Liver (tissue), 9 donors: Measurements from ENCODE around the gene MYO7B. TPM values are rescaled to one million over a fixed set of nuclear protein-coding genes. Genes with fewer than 3 reads are reported as not detected.

Source experiments
- DNase-seq: peaks from one replicate; pipeline ENCODE4 v3.0.0-alpha.2; 2017; ENCODE audit warnings: low spot score
- H3K27ac ChIP-seq, 2 donors: one replicate each; pipeline ENCODE4 v1.7.0; 2013; ENCODE audit warnings: inconsistent platforms in 2 of 2, low read length in 2 of 2, control low read depth in 1 of 2, low read depth in 1 of 2, mild to moderate bottlenecking in 1 of 2
- H3K27me3 ChIP-seq, 4 donors: one replicate each; pipeline versions ENCODE4 v1.6.1 to v1.7.0; 2013; ENCODE audit warnings: low read length in 3 of 4, inconsistent platforms in 1 of 4, mild to moderate bottlenecking in 1 of 4, moderate library complexity in 1 of 4; ENCODE audit not compliant: control insufficient read depth in 4 of 4, insufficient read depth in 4 of 4
- H3K36me3 ChIP-seq, 4 donors: one replicate each; pipeline versions ENCODE4 v1.6.1 to v1.7.0; 2013; ENCODE audit warnings: low read length in 3 of 4, mild to moderate bottlenecking in 3 of 4, low read depth in 1 of 4, moderate library complexity in 1 of 4; ENCODE audit not compliant: control insufficient read depth in 4 of 4, insufficient read depth in 3 of 4
- H3K4me1 ChIP-seq, 4 donors: one replicate each; pipeline versions ENCODE4 v1.6.1 to v1.7.0; 2013; ENCODE audit warnings: low read length in 3 of 4, mild to moderate bottlenecking in 3 of 4, moderate library complexity in 1 of 4; ENCODE audit not compliant: control insufficient read depth in 4 of 4, insufficient read depth in 4 of 4
- H3K4me3 ChIP-seq, 3 donors: one replicate each; pipeline versions ENCODE4 v1.6.1 to v1.7.0; 2013; ENCODE audit warnings: low read length in 3 of 3, control low read depth in 1 of 3, low read depth in 1 of 3, mild to moderate bottlenecking in 1 of 3
- H3K9ac ChIP-seq, 2 donors: one replicate each; pipeline ENCODE4 v1.7.0; 2013; ENCODE audit warnings: low read length in 2 of 2, mild to moderate bottlenecking in 2 of 2, moderate library complexity in 2 of 2, control low read depth in 1 of 2, low read depth in 1 of 2
- H3K9me3 ChIP-seq, 4 donors: one replicate each; pipeline versions ENCODE4 v1.6.1 to v1.7.0; 2013; ENCODE audit warnings: low read length in 3 of 4; ENCODE audit not compliant: control insufficient read depth in 4 of 4
- CTCF ChIP-seq: fragments of 150-350 bp; IDR thresholded peaks from 2 replicates; pipeline ENCODE4 v1.5.1; 2017; ENCODE audit warnings: improper control_type of control experiment, low read depth, low read length; ENCODE audit not compliant: missing input control
- EGR1 ChIP-seq, 2 donors: IDR thresholded peaks; 2 replicates each; pipeline ENCODE4 v1.6.1; 2016 to 2018; ENCODE audit warnings: antibody characterized with exemption in 2 of 2, low read depth in 2 of 2
- FOXA1 ChIP-seq: IDR thresholded peaks from 2 replicates; pipeline ENCODE4 v1.6.1; 2016; ENCODE audit warnings: antibody characterized with exemption
- FOXA2 ChIP-seq: IDR thresholded peaks from 2 replicates; pipeline ENCODE4 v1.6.1; 2016; ENCODE audit warnings: antibody characterized with exemption
- GABPA ChIP-seq, 2 donors: IDR thresholded peaks in 1 of 2; conservative IDR thresholded peaks in 1 of 2; 2 replicates each; pipeline ENCODE4 v1.6.1; 2016; ENCODE audit warnings: antibody characterized with exemption in 2 of 2, mild to moderate bottlenecking in 1 of 2, moderate library complexity in 1 of 2
- HNF4A ChIP-seq, 2 donors: conservative IDR thresholded peaks; 2 replicates each; pipeline ENCODE4 v1.6.1; 2016; ENCODE audit warnings: antibody characterized with exemption in 2 of 2, mild to moderate bottlenecking in 2 of 2
- HNF4G ChIP-seq: IDR thresholded peaks from 2 replicates; pipeline ENCODE4 v1.6.1; 2016; ENCODE audit warnings: antibody characterized with exemption
- RAD21 ChIP-seq, 2 donors: IDR thresholded peaks; 2 replicates each; pipeline ENCODE4 v1.6.1; 2016; ENCODE audit warnings: antibody characterized with exemption in 2 of 2, mild to moderate bottlenecking in 2 of 2
- RXRA ChIP-seq, 2 donors: IDR thresholded peaks; 2 replicates each; pipeline ENCODE4 v1.6.1; 2017 to 2018; ENCODE audit warnings: antibody characterized with exemption in 2 of 2, mild to moderate bottlenecking in 1 of 2
- SP1 ChIP-seq: IDR thresholded peaks from 2 replicates; pipeline ENCODE4 v1.6.1; 2018; ENCODE audit warnings: antibody characterized with exemption, mild to moderate bottlenecking
- TAF1 ChIP-seq: conservative IDR thresholded peaks from 2 replicates; pipeline ENCODE4 v1.6.1; 2016; ENCODE audit warnings: antibody characterized with exemption, mild to moderate bottlenecking
- WGBS: extraction: QIAGEN DNeasy Blood & Tissue Kit; methylation state at CpG from one replicate; pipeline ENCODE4 v1.1.7; 2013; 5-methylcytosine and 5-hydroxymethylcytosine counted together
- polyA plus RNA-seq, 2 donors: library from polyadenylated mRNA; stranded (reverse) in 1 of 2; unstranded in 1 of 2; fragments of 200-250 nt in 1 of 2; fragments of >200 nt in 1 of 2; fragmentation: Nextera tagmentation in 1 of 2; extraction: Ambion mirVana in 1 of 2; gene quantifications; one replicate each; pipeline versions ENCODE4 v1.2.1 to v1.2.3, GENCODE V29; 2013 to 2015
- total RNA-seq, 2 donors: library from RNA; depleted of rRNA; stranded (reverse); fragments of >200 nt; gene quantifications; one replicate each; pipeline ENCODE4 v1.2.3, GENCODE V29; 2014
- TF ChIP-seq, protein P1 (sequence below): IDR thresholded peaks from 2 replicates; pipeline ENCODE4 v1.6.1; 2016; ENCODE audit warnings: antibody characterized with exemption
- TF ChIP-seq, protein P2 (sequence below): IDR thresholded peaks from 2 replicates; pipeline ENCODE4 v1.6.1; 2016; ENCODE audit warnings: antibody characterized with exemption
- TF ChIP-seq, protein P3 (sequence below): IDR thresholded peaks from 2 replicates; pipeline ENCODE4 v1.6.1; 2016; ENCODE audit warnings: antibody characterized with exemption, mild to moderate bottlenecking
- TF ChIP-seq, protein P4 (sequence below): IDR thresholded peaks from 2 replicates; pipeline ENCODE4 v1.6.1; 2016; ENCODE audit warnings: antibody characterized with exemption
- donor health status: healthy.
- donor health status: healthy.
- donor health status: healthy.
- donor health status: healthy.
- donor health status: healthy.

Gene MYO7B
- total and polyA plus RNA-seq, 4 donors: 0.15 to 1.1 (median 0.64) TPM

GRCh38 chr2:127517465-127517864, 18.0 kb upstream of the MYO7B start:
- H3K27ac ChIP-seq: no peak overlapping the region
- TF ChIP-seq EGR1 (IDR thresholded peaks at IDR 0.05; ENCODE audit: low read depth in 2 of 2): no peak
- no peak for TF ChIP-seq HNF4G
- TF ChIP-seq, protein P1, sequence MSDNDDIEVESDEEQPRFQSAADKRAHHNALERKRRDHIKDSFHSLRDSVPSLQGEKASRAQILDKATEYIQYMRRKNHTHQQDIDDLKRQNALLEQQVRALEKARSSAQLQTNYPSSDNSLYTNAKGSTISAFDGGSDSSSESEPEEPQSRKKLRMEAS: no peak
- TF ChIP-seq SP1: no peak
- TF ChIP-seq, protein P2, sequence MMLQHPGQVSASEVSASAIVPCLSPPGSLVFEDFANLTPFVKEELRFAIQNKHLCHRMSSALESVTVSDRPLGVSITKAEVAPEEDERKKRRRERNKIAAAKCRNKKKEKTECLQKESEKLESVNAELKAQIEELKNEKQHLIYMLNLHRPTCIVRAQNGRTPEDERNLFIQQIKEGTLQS: no peak
- no peak for TF ChIP-seq RAD21 (IDR thresholded peaks at IDR 0.05)
- TF ChIP-seq GABPA (IDR thresholded peaks at IDR 0.05 in 1 of 2, conservative IDR thresholded peaks at IDR 0.05 in 1 of 2): no peak
- peaks cover 2 to 7% (median 4%) of the 10 kb centered on the region in 4 donors for H3K4me1 ChIP-seq
- peaks cover 8 to 26% (median 21%) of the 10 kb centered on the region in 4 donors for H3K36me3 ChIP-seq
- no peaks in the 10 kb centered on the region for H3K27me3 ChIP-seq
- no peak for DNase-seq
- 92% methylated on average over 2 of the region's 2 CpGs for WGBS
- H3K9me3 ChIP-seq: no peaks in the 10 kb centered on the region
- H3K4me3 ChIP-seq: no peak overlapping the region
- H3K9ac ChIP-seq: no peak overlapping the region

- WGBS: 96% methylated on average over 4 of the region's 4 CpGs
- no peak for TF ChIP-seq FOXA1
- TF ChIP-seq, protein P3, sequence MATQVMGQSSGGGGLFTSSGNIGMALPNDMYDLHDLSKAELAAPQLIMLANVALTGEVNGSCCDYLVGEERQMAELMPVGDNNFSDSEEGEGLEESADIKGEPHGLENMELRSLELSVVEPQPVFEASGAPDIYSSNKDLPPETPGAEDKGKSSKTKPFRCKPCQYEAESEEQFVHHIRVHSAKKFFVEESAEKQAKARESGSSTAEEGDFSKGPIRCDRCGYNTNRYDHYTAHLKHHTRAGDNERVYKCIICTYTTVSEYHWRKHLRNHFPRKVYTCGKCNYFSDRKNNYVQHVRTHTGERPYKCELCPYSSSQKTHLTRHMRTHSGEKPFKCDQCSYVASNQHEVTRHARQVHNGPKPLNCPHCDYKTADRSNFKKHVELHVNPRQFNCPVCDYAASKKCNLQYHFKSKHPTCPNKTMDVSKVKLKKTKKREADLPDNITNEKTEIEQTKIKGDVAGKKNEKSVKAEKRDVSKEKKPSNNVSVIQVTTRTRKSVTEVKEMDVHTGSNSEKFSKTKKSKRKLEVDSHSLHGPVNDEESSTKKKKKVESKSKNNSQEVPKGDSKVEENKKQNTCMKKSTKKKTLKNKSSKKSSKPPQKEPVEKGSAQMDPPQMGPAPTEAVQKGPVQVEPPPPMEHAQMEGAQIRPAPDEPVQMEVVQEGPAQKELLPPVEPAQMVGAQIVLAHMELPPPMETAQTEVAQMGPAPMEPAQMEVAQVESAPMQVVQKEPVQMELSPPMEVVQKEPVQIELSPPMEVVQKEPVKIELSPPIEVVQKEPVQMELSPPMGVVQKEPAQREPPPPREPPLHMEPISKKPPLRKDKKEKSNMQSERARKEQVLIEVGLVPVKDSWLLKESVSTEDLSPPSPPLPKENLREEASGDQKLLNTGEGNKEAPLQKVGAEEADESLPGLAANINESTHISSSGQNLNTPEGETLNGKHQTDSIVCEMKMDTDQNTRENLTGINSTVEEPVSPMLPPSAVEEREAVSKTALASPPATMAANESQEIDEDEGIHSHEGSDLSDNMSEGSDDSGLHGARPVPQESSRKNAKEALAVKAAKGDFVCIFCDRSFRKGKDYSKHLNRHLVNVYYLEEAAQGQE: no peak
- peaks cover 4 to 21% (median 13%) of the 10 kb centered on the region in 4 donors for H3K36me3 ChIP-seq
- H3K9ac ChIP-seq: no peak overlapping the region
- DNase-seq: no peak
- H3K27ac ChIP-seq: no peak overlapping the region
- peaks cover 6 to 21% (median 14%) of the 10 kb centered on the region in 4 donors for H3K4me1 ChIP-seq
- H3K9me3 ChIP-seq: no peaks in the 10 kb centered on the region
- H3K4me3 ChIP-seq: no peak overlapping the region
- H3K27me3 ChIP-seq: no peaks in the 10 kb centered on the region
Observed at GRCh38 chr2:127520424-127520823, 15.1 kb upstream of the MYO7B start.

DNA sequence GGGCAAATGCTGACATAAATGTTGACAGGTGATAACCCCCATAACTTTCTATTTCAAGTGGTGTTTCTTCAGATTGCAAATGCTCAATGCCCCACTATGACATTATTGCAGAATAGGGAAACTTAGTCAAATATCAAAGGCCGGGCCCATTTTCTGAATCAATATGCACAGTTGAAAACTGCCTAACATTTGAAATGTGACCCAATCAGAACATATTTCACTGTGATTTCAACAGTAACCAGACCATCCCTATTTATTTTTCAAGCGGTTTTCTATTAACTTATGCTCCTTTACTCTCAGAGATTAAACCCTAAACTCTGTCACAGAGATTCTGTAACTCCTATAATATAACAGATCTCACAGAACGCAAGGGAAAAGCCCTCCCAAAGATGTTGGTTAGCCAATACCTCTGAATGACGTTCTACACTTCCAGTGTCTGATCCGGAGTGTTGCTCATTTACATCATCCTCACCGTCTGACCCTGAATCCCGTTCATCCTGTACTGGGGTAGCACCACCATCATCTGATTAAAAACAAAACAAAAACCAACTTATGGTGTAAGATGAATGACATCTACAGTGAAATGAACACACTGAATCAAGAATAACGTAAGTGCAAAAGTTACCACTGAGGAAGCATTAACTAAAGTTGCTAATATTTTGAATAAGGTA, 12.1 kb upstream of the MYO7B start:
- 28% methylated on average over 8 of the region's 8 CpGs for WGBS
- Histone ChIP-seq H3K27ac (peak overlapping the region; percentile 72 to 74), H3K4me1 (peaks cover 6 to 26% (median 16%) of the 10 kb centered on the region in 4 donors)
- TF ChIP-seq HNF4A (conservative IDR thresholded peaks at IDR 0.05): peak; percentile 74 to 80
- TF ChIP-seq FOXA2: peak; percentile 86
- TF ChIP-seq, protein P1: peak; percentile 19
- TF ChIP-seq HNF4G: peak; percentile 24
- TF ChIP-seq, protein P4, sequence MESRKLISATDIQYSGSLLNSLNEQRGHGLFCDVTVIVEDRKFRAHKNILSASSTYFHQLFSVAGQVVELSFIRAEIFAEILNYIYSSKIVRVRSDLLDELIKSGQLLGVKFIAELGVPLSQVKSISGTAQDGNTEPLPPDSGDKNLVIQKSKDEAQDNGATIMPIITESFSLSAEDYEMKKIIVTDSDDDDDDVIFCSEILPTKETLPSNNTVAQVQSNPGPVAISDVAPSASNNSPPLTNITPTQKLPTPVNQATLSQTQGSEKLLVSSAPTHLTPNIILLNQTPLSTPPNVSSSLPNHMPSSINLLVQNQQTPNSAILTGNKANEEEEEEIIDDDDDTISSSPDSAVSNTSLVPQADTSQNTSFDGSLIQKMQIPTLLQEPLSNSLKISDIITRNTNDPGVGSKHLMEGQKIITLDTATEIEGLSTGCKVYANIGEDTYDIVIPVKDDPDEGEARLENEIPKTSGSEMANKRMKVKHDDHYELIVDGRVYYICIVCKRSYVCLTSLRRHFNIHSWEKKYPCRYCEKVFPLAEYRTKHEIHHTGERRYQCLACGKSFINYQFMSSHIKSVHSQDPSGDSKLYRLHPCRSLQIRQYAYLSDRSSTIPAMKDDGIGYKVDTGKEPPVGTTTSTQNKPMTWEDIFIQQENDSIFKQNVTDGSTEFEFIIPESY: peak; percentile 56
- TF ChIP-seq RXRA (IDR thresholded peaks at IDR 0.05): peak; percentile 55 to 71
- TF ChIP-seq, protein P2: no peak
- peak; percentile 69 for TF ChIP-seq TAF1
- no peak for TF ChIP-seq EGR1 (IDR thresholded peaks at IDR 0.05; ENCODE audit: low read depth in 2 of 2)
- TF ChIP-seq CTCF: no peak
- peak; percentile 76 for TF ChIP-seq SP1

More for the DNA sequence above, 12.1 kb upstream of the MYO7B start:
- no peak for DNase-seq
- H3K4me3 ChIP-seq: peak overlapping the region in 2 of 3 donors; percentile 5 to 9
- no peaks in the 10 kb centered on the region for H3K9me3 ChIP-seq
- no peaks in the 10 kb centered on the region for H3K27me3 ChIP-seq
- peaks cover 2 to 11% (median 5%) of the 10 kb centered on the region in 4 donors for H3K36me3 ChIP-seq
- H3K9ac ChIP-seq: peak overlapping the region in 1 of 2 donors; percentile 62
